Astrocyte of the cerebellum (primary cell): ENCODE results near the gene NKAPD1.

Experiments
- DNase-seq: peaks from one replicate; pipeline ENCODE4 v3.0.0-alpha.2; 2011; ENCODE audit warnings: low read depth
- H3K4me3 ChIP-seq: 2 replicates; pipeline ENCODE4 v1.5.1; 2011; ENCODE audit warnings: mild to moderate bottlenecking, low read depth, low read length, moderate library complexity
- CTCF ChIP-seq: IDR thresholded peaks from 2 replicates; pipeline ENCODE4 v1.5.1; 2012; ENCODE audit warnings: low read length, low read depth, moderate library complexity, mild to moderate bottlenecking; ENCODE audit errors: missing control alignments
- in situ Hi-C: cut with HindIII; loops from 2 replicates; pipeline ENCODE4 v1.10.0; 2017; ENCODE audit warnings: low sequenced_read_pairs

NKAPD1 gene

GRCh38 chr11:112123129-112123528 is 49.0 kb downstream of the NKAPD1 start:
- H3K4me3 ChIP-seq: no peak overlapping the region
- no peak for TF ChIP-seq CTCF
- in situ Hi-C loops: no loop called here
- DNase-seq: no peak

- no peak for TF ChIP-seq CTCF
- H3K4me3 ChIP-seq: no peak overlapping the region
- in situ Hi-C loops: no loop called here
- DNase-seq: no peak
Observed at GRCh38 chr11:112127056-112127455, 53.0 kb downstream of the NKAPD1 start.

- in situ Hi-C loops: no loop called here
- no peak for TF ChIP-seq CTCF
- H3K4me3 ChIP-seq: no peak overlapping the region
- peak; percentile 40 for DNase-seq
Observed at GRCh38 chr11:112128483-112129121, 54.5 kb downstream of the NKAPD1 start.

- no peak for TF ChIP-seq CTCF
- DNase-seq: no peak
- in situ Hi-C loops: no loop called here
- no peak overlapping the region for H3K4me3 ChIP-seq
Observed at GRCh38 chr11:112129656-112130055, 55.6 kb downstream of the NKAPD1 start.

GRCh38 chr11:112132737-112133136 is 58.6 kb downstream of the NKAPD1 start:
- in situ Hi-C loops: no loop called here
- H3K4me3 ChIP-seq: no peak overlapping the region

GRCh38 chr11:112134473-112134872 is 60.4 kb downstream of the NKAPD1 start:
- in situ Hi-C loops: no loop called here
- TF ChIP-seq CTCF: no peak
- no peak for DNase-seq
- H3K4me3 ChIP-seq: no peak overlapping the region

More at GRCh38 chr11:112132737-112133136, 58.6 kb downstream of the NKAPD1 start:
- DNase-seq: no peak
- TF ChIP-seq CTCF: no peak
